ENCODE measurements around the gene SLC15A1. TPM values are rescaled to one million over a fixed set of nuclear protein-coding genes. Genes with fewer than 3 reads are reported as not detected.

Gene SLC15A1
- total RNA-seq, 1 experiment from 2014 or later: 1.9 TPM

DNA sequence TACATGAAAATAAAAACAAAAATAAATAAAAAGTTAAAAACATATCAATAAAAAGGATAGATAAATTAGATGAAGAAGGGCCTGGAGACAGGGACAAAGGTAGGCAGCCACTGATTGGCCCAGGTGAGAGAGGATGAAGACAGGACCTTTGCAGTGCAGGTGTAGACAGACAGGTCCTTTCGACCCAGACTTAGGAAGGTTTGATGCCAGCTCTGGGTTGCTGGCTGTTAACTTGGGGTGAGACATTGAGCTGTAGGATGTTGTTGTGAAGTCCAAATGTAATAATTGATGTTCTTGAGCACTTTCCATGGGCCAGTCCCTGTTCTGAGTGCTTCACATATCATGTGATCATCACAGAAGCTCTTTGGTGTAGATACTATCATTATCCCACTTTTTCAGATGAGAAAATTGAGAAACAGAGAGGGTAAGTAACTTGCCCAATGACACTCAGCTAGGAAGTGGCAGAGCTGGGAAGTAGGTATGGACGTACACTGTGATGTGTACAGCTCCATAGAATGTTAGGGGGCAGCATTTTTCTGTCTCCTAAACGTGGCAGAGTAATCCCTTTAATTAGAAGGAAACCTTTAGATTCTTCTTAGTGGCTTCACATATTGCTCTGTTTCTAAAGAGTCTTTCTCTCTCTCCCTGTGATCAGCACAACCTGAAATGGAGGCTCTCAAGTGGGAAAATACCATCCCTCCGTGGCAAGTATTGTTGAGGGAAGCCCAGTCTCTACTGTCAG lies 99.6 kb downstream of the SLC15A1 start:
- no peaks in the 10 kb centered on the region for H4K20me1 ChIP-seq (ENCODE audit: control insufficient read depth, insufficient read depth, insufficient read length)
- no CpG with 5 or more reads among the region's 4 CpGs for WGBS (ENCODE audit: extremely low coverage, insufficient read length, low lambda C conversion rate)
- Mint-ChIP-seq H3K27ac (no peak overlapping the region), H3K4me1 (peaks cover 2 to 9% of the 10 kb centered on the region in 2 experiments; a peak in 3 of 4 replicates), H3K27me3 (ENCODE audit: low read depth) (peaks cover 3% of the 10 kb centered on the region; the same call in 1 of the 2 replicates), H3K4me3 (no peak overlapping the region), H3K9me3 (peaks cover 2 to 5% of the 10 kb centered on the region in 2 experiments; a peak in 4 of 5 replicates), H3K36me3 (ENCODE audit: insufficient read depth in 1 of 3, low read depth in 3 of 3) (peaks cover 0 to 3% (median 2%) of the 10 kb centered on the region in 3 experiments; a peak in 3 of 7 replicates)
- no peak overlapping the region for H3T11ph ChIP-seq (ENCODE audit: low read length)
- no peak overlapping the region for H2AK5ac ChIP-seq (ENCODE audit: insufficient read length, low read length)
- H2BK5ac ChIP-seq (ENCODE audit: insufficient read length, low read length): no peak overlapping the region
- TF ChIP-seq, protein P1, sequence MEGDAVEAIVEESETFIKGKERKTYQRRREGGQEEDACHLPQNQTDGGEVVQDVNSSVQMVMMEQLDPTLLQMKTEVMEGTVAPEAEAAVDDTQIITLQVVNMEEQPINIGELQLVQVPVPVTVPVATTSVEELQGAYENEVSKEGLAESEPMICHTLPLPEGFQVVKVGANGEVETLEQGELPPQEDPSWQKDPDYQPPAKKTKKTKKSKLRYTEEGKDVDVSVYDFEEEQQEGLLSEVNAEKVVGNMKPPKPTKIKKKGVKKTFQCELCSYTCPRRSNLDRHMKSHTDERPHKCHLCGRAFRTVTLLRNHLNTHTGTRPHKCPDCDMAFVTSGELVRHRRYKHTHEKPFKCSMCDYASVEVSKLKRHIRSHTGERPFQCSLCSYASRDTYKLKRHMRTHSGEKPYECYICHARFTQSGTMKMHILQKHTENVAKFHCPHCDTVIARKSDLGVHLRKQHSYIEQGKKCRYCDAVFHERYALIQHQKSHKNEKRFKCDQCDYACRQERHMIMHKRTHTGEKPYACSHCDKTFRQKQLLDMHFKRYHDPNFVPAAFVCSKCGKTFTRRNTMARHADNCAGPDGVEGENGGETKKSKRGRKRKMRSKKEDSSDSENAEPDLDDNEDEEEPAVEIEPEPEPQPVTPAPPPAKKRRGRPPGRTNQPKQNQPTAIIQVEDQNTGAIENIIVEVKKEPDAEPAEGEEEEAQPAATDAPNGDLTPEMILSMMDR (conservative IDR thresholded peaks at IDR 0.05): no peak
- H2AFZ ChIP-seq (ENCODE audit: low read length): no peak overlapping the region
- H3K9me3 ChIP-seq (ENCODE audit: control insufficient read depth, low read depth, low read length): no peaks in the 10 kb centered on the region
- no peak overlapping the region for H3K27ac ChIP-seq (ENCODE audit: insufficient read length, low read depth, low read length)
- H3K18ac ChIP-seq (ENCODE audit: insufficient read length, low read depth, low read length): no peak overlapping the region
- no peak overlapping the region for H2BK15ac ChIP-seq (ENCODE audit: low read depth, low read length)
- no peaks in the 10 kb centered on the region for H3K27me3 ChIP-seq (ENCODE audit: insufficient read depth, low read length)
- no peak overlapping the region for H3K4ac ChIP-seq (ENCODE audit: low read depth, low read length)
- no peak for DNase-seq
- no peak overlapping the region for H4K91ac ChIP-seq (ENCODE audit: insufficient read length, low read depth, low read length)
- H2BK120ac ChIP-seq (ENCODE audit: low read depth, low read length, poor library complexity, severe bottlenecking): no peak overlapping the region
- no peak overlapping the region for H4K8ac ChIP-seq (replicated peaks; ENCODE audit: insufficient read length, low read depth, low read length)
- no peaks in the 10 kb centered on the region; the same call in 1 of the 2 replicates for H3K4me1 ChIP-seq (ENCODE audit: insufficient read depth, low read length)
- H3K4me2 ChIP-seq (ENCODE audit: insufficient read depth, insufficient read length, low read length): no peak overlapping the region
- H3K79me1 ChIP-seq (ENCODE audit: insufficient read depth, low read depth, low read length, poor library complexity, severe bottlenecking): no peaks in the 10 kb centered on the region
- no peak overlapping the region for H2BK20ac ChIP-seq (ENCODE audit: low read depth, low read length, poor library complexity, severe bottlenecking)
- no peaks in the 10 kb centered on the region for H3K79me2 ChIP-seq (ENCODE audit: insufficient read depth, low read length)
- no peak overlapping the region for H4K5ac ChIP-seq (ENCODE audit: insufficient read length, low read depth, low read length)
- H3K56ac ChIP-seq (ENCODE audit: insufficient read length, low read depth, low read length): no peak overlapping the region
- H3K14ac ChIP-seq (ENCODE audit: insufficient read depth, low read length): no peak overlapping the region
- H3K23me2 ChIP-seq (ENCODE audit: insufficient read length, low read depth, low read length, poor library complexity, severe bottlenecking): no peaks in the 10 kb centered on the region
- H2BK12ac ChIP-seq (ENCODE audit: insufficient read length, low read depth, low read length): no peak overlapping the region
- H3K23ac ChIP-seq (ENCODE audit: insufficient read length, low read depth, low read length): no peak overlapping the region
- no peak overlapping the region for H3K9ac ChIP-seq (ENCODE audit: extremely low read depth, insufficient read length, low read length)

All from H9 (cell line).